Measurements from ENCODE around the gene C1orf115.
"Not testable (repeated sequence)": the region's sequence is repeated elsewhere in the genome, so short reads cannot be mapped to it uniquely, and the experiment has no call there.

C1orf115 gene

GRCh38 chr1:220695426-220695825 is 5.3 kb downstream of the C1orf115 start:
- no peak for DNase-seq

- DNase-seq = no peak
Measured at GRCh38 chr1:220696226-220696862, 6.2 kb downstream of the C1orf115 start.

DNA sequence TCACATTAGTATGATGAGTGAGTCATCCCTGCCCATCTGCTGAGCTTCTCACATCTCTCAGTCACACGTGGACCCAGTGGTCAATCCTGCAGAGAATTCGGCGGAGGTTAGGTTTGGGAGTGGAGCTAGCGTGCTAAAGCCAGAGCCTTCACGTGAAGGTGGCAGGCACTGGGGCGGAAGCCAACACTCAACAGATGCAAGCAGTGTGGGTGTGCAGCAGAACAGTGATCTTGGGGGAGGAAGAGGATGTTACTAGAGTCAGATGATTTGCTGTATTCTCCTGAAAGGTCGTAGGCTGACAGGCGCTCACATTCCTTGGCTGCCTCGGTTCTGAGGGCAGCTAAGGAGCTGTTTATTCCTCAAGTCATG is 6.7 kb downstream of the C1orf115 start:
- DNase-seq = no peak

DNA sequence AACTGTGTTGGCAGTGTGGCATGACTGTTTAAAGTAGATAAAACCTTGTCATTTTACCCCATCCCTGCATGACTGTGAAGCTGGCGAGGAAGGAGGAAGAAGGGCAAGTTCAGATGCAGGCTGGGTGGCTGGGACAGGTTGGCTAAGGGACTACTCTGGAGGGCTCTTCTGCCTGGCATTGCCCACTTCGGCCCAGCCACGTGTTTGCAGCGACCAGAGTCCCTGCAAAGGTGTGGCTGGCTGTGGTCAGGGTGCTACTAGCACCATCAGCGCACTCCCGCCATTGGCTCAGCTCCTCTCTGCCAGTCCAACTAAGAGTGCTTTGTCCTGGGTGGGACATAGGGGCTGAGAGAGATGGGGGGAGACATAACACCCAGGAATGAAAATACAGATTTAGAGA is 7.2 kb downstream of the C1orf115 start:
- DNase-seq = no peak

DNA sequence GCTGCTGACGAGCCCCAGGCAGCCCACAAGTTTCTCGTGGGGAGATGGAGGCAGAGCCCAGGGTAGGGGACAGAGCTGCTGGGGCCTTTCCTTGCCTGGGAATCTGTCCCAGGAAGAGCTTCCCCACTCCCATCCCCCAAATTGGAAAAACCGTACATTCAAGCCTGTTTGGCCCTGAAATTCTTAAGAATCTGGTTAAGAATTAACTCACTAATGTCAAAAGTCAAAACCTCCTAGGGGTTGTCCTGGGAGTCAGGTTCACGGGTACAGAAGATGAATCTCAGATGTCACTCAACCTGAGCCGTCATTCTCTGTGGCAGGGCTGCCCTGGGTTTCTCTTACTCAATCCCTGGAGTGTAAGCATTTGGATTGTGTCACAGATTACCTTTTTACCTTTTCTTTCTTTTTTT is 8.4 kb downstream of the C1orf115 start:
- DNase-seq = no peak

GRCh38 chr1:220699044-220699443 is 8.9 kb downstream of the C1orf115 start:
- DNase-seq = no peak

- DNase-seq = no peak
Measured at GRCh38 chr1:220700556-220701179, 10.5 kb downstream of the C1orf115 start.

- DNase-seq = no peak
Measured at GRCh38 chr1:220701974-220702373, 11.8 kb downstream of the C1orf115 start.

DNA sequence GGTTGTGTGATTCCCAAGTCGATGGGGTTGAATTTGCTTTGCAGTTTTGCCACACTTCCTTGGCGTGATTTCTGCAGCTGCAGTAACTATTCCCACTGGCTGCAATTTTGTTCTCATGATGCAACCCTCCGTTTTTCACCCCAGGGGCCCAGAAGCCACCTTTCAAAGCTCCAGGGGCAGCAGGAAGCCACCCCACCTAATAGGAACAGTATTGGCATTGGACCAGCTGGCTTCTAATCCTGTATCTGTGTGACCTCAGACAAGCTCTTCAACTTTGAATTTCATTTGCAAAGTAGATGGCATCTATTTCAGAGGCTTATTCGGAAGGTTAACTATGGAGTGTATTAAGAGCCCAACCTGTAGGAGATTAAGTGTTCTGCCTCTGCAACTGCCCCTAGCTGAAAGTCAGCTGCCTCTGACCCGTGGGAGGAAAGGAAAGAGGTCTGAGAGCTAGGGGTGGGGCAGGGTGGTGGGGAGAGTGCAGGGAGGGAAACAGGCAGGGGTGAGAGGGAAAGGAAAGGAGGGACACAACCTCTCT is 12.6 kb downstream of the C1orf115 start:
- DNase-seq = no peak

- no peak for DNase-seq
Measured at GRCh38 chr1:220703305-220703704, 13.1 kb downstream of the C1orf115 start.

GRCh38 chr1:220705782-220706181 is 15.6 kb downstream of the C1orf115 start:
- DNase-seq = no peak

DNA sequence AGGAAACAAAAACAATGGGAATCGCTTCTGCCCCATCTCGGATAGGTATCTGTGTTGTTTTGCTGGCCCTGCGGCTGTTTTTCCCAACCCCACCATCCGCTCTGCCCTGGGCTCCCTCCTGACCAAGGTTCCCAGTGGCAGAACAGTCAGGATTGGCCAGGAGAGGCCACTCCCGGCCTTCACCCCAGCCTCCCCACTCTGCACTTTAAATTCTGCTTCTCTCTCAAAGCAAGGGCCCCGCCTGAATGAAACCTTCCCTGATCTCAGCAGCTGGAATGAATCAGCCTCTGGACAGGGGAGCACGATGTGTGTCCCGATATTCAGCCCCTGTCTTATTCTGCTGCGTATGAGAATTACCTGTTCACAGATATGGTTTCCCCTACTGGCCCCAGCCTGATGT is 16.3 kb downstream of the C1orf115 start:
- DNase-seq = no peak

GRCh38 chr1:220707160-220707559 is 17.0 kb downstream of the C1orf115 start:
- DNase-seq = no peak

DNA sequence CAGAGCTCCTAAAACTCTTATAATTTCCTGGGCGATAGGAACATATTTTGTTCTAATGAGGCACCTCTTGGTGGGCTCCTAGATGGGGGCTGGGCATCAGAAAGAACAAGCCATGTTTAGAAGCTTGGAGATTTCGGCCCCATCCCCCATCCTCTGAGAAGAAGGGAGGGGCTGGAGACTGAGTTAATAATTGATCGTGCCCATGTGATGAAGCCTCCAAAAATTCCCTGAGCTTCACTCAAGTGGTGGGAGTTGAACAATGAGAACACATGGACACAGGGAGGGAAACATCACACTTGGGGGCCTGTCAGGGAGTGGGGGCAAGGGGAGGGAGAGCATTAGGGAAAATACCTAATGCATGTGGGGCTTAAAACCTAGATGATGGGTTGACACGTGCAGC is 18.1 kb downstream of the C1orf115 start:
- no peak for DNase-seq

GRCh38 chr1:220708936-220709801 is 19.0 kb downstream of the C1orf115 start:
- no peak for DNase-seq

DNA sequence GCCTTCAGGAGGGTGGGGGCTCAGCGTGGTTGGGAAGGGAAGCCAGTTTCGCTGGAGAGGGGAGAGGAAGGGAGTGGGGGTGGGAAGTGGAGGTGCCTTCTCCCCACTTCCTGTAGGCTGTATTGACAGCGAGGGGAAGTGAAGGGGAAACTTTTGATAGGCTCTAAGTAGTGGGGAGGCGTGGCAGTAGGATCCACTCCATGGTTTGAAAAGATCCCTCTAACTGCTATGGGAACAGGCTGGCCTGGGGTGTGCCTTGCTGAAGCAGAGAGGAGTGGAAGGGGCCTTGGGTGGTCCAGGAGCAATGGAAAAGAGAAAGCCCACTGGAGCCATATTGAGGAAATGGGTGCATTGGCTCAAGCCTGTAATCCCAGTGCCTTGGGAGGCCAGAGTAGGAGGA is 20.2 kb downstream of the C1orf115 start:
- no peak for DNase-seq

- no peak for DNase-seq
Measured at GRCh38 chr1:220711056-220711809, 21.1 kb downstream of the C1orf115 start.

DNA sequence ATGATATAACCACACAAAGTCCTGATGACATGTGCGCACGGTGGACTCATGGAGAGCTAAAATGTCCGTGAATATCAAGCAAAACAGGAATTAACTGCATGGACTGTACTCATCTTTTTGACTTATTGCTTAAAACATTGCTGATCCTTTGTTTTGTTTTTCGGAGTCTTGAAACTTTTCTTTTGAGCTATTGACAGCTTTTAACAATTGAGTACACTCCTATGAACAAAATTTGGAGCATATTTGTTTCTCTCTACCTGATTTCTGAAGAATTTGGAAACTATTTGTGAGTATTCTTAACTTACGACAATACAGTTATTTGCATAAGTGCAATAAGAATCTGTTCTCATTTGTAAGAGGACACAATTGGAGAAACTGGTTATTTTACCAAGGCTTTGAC is 25.8 kb downstream of the C1orf115 start:
- not testable (repeated sequence) for DNase-seq

GRCh38 chr1:220717800-220718640 is 27.9 kb downstream of the C1orf115 start:
- no peak for DNase-seq

- not testable (repeated sequence) for DNase-seq
Measured at GRCh38 chr1:220721266-220721665, 31.1 kb downstream of the C1orf115 start.

- no peak for DNase-seq
Measured at GRCh38 chr1:220726634-220727033, 36.5 kb downstream of the C1orf115 start.

- no peak for DNase-seq
Measured at GRCh38 chr1:220727519-220727918, 37.4 kb downstream of the C1orf115 start.

All from activated effector memory CD4-positive, alpha-beta T cell treated with anti-CD3 and anti-CD28 coated beads, Interleukin-2, amount 50 U/mL, for 16 hours (primary cell).